ENCODE data around the gene WFIKKN1.

Gene WFIKKN1

DNA sequence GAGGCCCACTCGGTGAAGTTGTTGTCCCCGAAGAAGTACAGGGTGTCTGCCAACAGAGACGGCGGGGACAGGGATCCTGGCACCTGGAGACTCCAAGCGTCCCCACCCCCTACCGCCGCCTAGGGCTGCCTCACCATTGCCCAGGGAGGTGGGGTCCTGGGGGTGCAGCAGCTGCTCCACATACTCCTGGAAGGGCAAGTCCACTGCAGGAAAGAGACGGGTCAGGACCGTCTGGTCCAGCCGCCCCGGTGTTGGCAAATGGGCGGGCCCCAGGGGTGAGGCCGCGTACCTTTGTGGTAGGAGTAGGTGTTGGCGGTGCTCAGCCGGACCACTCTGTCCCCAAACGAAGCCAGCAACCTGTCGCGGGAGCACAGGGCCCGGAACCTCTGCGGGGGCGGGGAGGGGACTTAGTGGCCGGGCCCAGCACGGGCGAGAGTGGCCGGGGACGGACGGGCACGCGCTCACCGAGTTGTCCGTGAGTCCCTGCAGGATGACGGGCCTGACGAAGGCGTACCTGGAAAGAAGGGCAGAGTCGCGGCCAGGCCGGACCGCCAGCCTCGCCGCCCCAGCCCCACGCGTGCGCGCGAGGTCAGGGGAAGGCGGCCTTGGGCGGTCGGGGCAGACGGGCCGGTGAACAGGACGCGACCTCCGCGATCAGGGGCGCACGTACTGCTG lies 52.7 kb downstream of the WFIKKN1 start:
- DNase-seq (ENCODE audit: low read depth in 2 of 2, low spot score in 1 of 2) = no peak
